K562 (cell line): ENCODE results near the gene TP53I3. TPM values are rescaled to one million over a fixed set of nuclear protein-coding genes. Genes with fewer than 3 reads are reported as not detected.

Source experiments
- HES1 ChIP-seq: fragments of 450-650 bp; IDR thresholded peaks from 2 replicates; pipeline ENCODE4 v1.6.1; 2016; ENCODE audit warnings: low read depth, mild to moderate bottlenecking, moderate library complexity
- HNRNPK ChIP-seq: fragments of 200-400 bp; formaldehyde crosslinking; IDR thresholded peaks from one replicate; pipeline ENCODE4 v1.6.1; 2018; ENCODE audit warnings: mild to moderate bottlenecking, low read depth, low read length; ENCODE audit not compliant: poor library complexity, severe bottlenecking
- ILK ChIP-seq: fragments of 450-650 bp; IDR thresholded peaks from 2 replicates; pipeline ENCODE4 v1.6.1; 2016; ENCODE audit warnings: missing genetic modification characterization, low read depth, mild to moderate bottlenecking, missing compliant biosample characterization, moderate library complexity, borderline replicate concordance
- MCM2 ChIP-seq: fragments of 450-650 bp; IDR thresholded peaks from 2 replicates; pipeline ENCODE4 v1.6.1; 2017; ENCODE audit warnings: low read depth, mild to moderate bottlenecking
- POLR2B ChIP-seq: fragments of 450-650 bp; IDR thresholded peaks from 2 replicates; pipeline ENCODE4 v1.6.1; 2018; ENCODE audit warnings: low read depth; ENCODE audit not compliant: partially characterized antibody
- POLR3A ChIP-seq: IDR thresholded peaks from 2 replicates; pipeline ENCODE4 v1.6.1; 2011; ENCODE audit warnings: borderline replicate concordance, mild to moderate bottlenecking, moderate library complexity; ENCODE audit not compliant: insufficient read length, insufficient read depth; ENCODE audit errors: extremely low read depth
- REST ChIP-seq, 2 experiments: fragments of 450-650 bp; formaldehyde crosslinking in 1 of 2; IDR thresholded peaks; 2 replicates each; pipeline versions ENCODE4 v1.4.0 to v1.6.1; 2014 to 2020; ENCODE audit warnings: mild to moderate bottlenecking in 2 of 2, borderline replicate concordance in 1 of 2, low read depth in 1 of 2
- SRSF3 ChIP-seq: fragments of 200-400 bp; formaldehyde crosslinking; IDR thresholded peaks from 2 replicates; pipeline ENCODE4 v1.6.1; 2016; ENCODE audit warnings: mild to moderate bottlenecking, low read length, moderate library complexity; ENCODE audit not compliant: insufficient read depth
- TEAD2 ChIP-seq: fragments of 450-650 bp; IDR thresholded peaks from 2 replicates; pipeline ENCODE4 v1.6.1; 2016; ENCODE audit warnings: missing genetic modification characterization, control low read depth, missing compliant biosample characterization
- THRAP3 ChIP-seq: fragments of 450-650 bp; IDR thresholded peaks from 2 replicates; pipeline ENCODE4 v1.6.1; 2016; ENCODE audit warnings: mild to moderate bottlenecking, inconsistent platforms, borderline replicate concordance
- UBTF ChIP-seq, 2 experiments: IDR thresholded peaks; 2 replicates each; pipeline ENCODE4 v1.6.1; 2012; ENCODE audit warnings: improper control_type of control experiment in 2 of 2, low read depth in 2 of 2, low read length in 2 of 2, borderline replicate concordance in 1 of 2
- ZNF436 ChIP-seq: fragments of 250-450, 450-650 bp; sonication (Bioruptor Pico); formaldehyde crosslinking; IDR thresholded peaks from 2 replicates; pipeline ENCODE4 v1.7.0; 2020; ENCODE audit warnings: mild to moderate bottlenecking
- ZNF696 ChIP-seq: fragments of 250-450 bp; sonication (Bioruptor Pico); conservative IDR thresholded peaks from 2 replicates; pipeline ENCODE4 v1.4.0; 2020; ENCODE audit warnings: mild to moderate bottlenecking, moderate library complexity
- polyA plus RNA-seq, 8 experiments: library from polyadenylated mRNA; depleted of rRNA in 4 of 8; stranded (reverse) in 5 of 8; unstranded in 3 of 8; fragments of >200 nt; fragmentation: Nextera tagmentation in 2 of 8; fragmentation: Illumina TruSeq in 1 of 8; extraction: Ambion mirVana in 2 of 8; extraction: Trizol in 1 of 8; gene quantifications; 2 replicates each; pipeline versions ENCODE4 v1.2.1 to v1.2.3, GENCODE V29; 2011 to 2014; ENCODE audit warnings: inconsistent platforms in 1 of 8, missing spikeins in 1 of 8
- total RNA-seq, 7 experiments: library from RNA; depleted of rRNA in 6 of 7; stranded (reverse); fragments of >200 nt in 6 of 7; fragmentation: Illumina TruSeq in 2 of 7; extraction: Trizol in 2 of 7; gene quantifications; 2 replicates each; pipeline versions ENCODE4 v1.2.1 to v1.2.3, GENCODE V29; 2011 to 2021; ENCODE audit warnings: low replicate concordance in 1 of 7

Gene TP53I3
- total and polyA plus RNA-seq, 9 of the 15 experiments (the other 6 are each of a cell fraction or from before 2014, with no cell fraction given), result 0.65 to 9.5 (median 5.6) TPM

- TF ChIP-seq UBTF (IDR thresholded peaks at IDR 0.05; ENCODE audit: borderline replicate concordance in 1 of 2, low read depth in 2 of 2, low read length in 2 of 2) (peak in 1 of 2 experiments; percentile 79; a peak in 1 of 4 replicates), MCM2 (no peak), HES1 (no peak), HNRNPK (no peak), SRSF3 (no peak), TEAD2 (tag) (peak; percentile 39; the same call in 1 of the 2 replicates), ZNF436 (no peak), ZNF696 (CRISPR knock-in tag) (no peak), ILK (no peak), THRAP3 (no peak), POLR2B (peak; percentile 93), POLR3A (no peak), REST (IDR thresholded peaks at IDR 0.05; ENCODE audit: borderline replicate concordance) (no peak), REST (CRISPR knock-in tag; IDR thresholded peaks at IDR 0.05; ENCODE audit: low read depth) (peak; percentile 69; the same call in 1 of the 2 replicates)
These were observed 8.5 kb downstream of the TP53I3 start, which contains the start of gene SF3B6 (continued) for GRCh38 chr2:24075915-24076848.
